Endothelial cell of umbilical vein (primary cell): ENCODE measurements around the gene RAB1B. TPM values are rescaled to one million over a fixed set of nuclear protein-coding genes. Genes with fewer than 3 reads are reported as not detected.

Source experiments
- BruUV-seq: library from RNA; stranded (reverse); fragments of 400-500 nt; replicated peaks from 2 replicates; lab custom pipeline; 2021; lab: Mats Ljungman, UMichigan
- CTCF ChIA-PET: fragments of 300-600, 350-600 bp; sonication (Branson Sonifier 250); formaldehyde crosslinking; loops from one replicate; lab custom pipeline; 2021; ENCODE audit warnings: antibody characterized with exemption, inconsistent platforms; lab: Charles Lee
- POLR2A ChIA-PET: fragments of 300-600, 350-600 bp; sonication (Branson Sonifier 250); formaldehyde crosslinking; loops from one replicate; lab custom pipeline; 2021; ENCODE audit warnings: antibody characterized with exemption, inconsistent platforms; lab: Charles Lee
- DNase-seq: peaks from one replicate; pipeline ENCODE4 v3.0.0-alpha.2; 2011; ENCODE audit warnings: low read depth, low spot score
- FAIRE-seq: peaks from 2 replicates; lab custom pipeline; 2011; peaks lifted over from hg19 to GRCh38; lab: Jason Lieb, UNC
- H2AFZ ChIP-seq: 2 replicates; pipeline ENCODE4 v1.6.0; 2012; ENCODE audit warnings: low read depth, low read length, control low read depth, inconsistent platforms
- H3K27ac ChIP-seq: 2 replicates; pipeline ENCODE4 v1.5.1; 2011; ENCODE audit warnings: low read depth, mild to moderate bottlenecking, control low read depth, low read length, moderate library complexity; ENCODE audit not compliant: insufficient read depth
- H3K27me3 ChIP-seq, 2 experiments: 2 replicates each; pipeline versions ENCODE4 v1.6.0 to v1.6.1; 2011; ENCODE audit warnings: low read length in 2 of 2, mixed read lengths in 1 of 2; ENCODE audit not compliant: control insufficient read depth in 2 of 2, insufficient read depth in 2 of 2
- H3K36me3 ChIP-seq, 2 experiments: 2 replicates in 1 of 2; 3 replicates in 1 of 2; pipeline ENCODE4 v1.5.1; 2011; ENCODE audit warnings: low read length in 2 of 2, mild to moderate bottlenecking in 1 of 2, moderate library complexity in 1 of 2; ENCODE audit not compliant: control insufficient read depth in 2 of 2, insufficient read depth in 2 of 2; ENCODE audit errors: extremely low read depth in 1 of 2
- H3K4me1 ChIP-seq: 3 replicates; pipeline ENCODE4 v1.5.1; 2011; ENCODE audit warnings: mild to moderate bottlenecking, low read length; ENCODE audit not compliant: control insufficient read depth, insufficient read depth; ENCODE audit errors: extremely low read depth
- H3K4me2 ChIP-seq: 2 replicates; pipeline ENCODE4 v1.6.1; 2011; ENCODE audit warnings: low read length, control low read depth, mixed read lengths; ENCODE audit not compliant: insufficient read depth
- H3K4me3 ChIP-seq, 3 experiments: fragments of 200-600 bp in 1 of 3; sonication (generic), shearing (Covaris generic) in 1 of 3; replicated peaks in 1 of 3; 2 replicates each; pipeline ENCODE4 v1.5.1; 2011 to 2016; ENCODE audit warnings: control low read depth in 3 of 3, low read length in 3 of 3, mild to moderate bottlenecking in 2 of 3, inconsistent platforms in 1 of 3, low read depth in 1 of 3, moderate library complexity in 1 of 3; ENCODE audit not compliant: insufficient read depth in 1 of 3
- H3K79me2 ChIP-seq: 2 replicates; pipeline ENCODE4 v1.6.0; 2012; ENCODE audit warnings: low read length, inconsistent platforms; ENCODE audit not compliant: control insufficient read depth, insufficient read depth
- H3K9ac ChIP-seq: replicated peaks from 2 replicates; pipeline ENCODE3; 2011; ENCODE audit warnings: low read length, control low read depth; ENCODE audit not compliant: insufficient read depth; ENCODE audit errors: extremely low read depth
- H3K9me1 ChIP-seq: replicated peaks from 3 replicates; pipeline ENCODE4 v1.6.0; 2011; ENCODE audit warnings: mild to moderate bottlenecking, low read length; ENCODE audit not compliant: control insufficient read depth, insufficient read depth; ENCODE audit errors: extremely low read depth
- H3K9me3 ChIP-seq: replicated peaks from 2 replicates; pipeline ENCODE4 v1.5.1; 2012; ENCODE audit warnings: low read length, inconsistent platforms; ENCODE audit not compliant: control insufficient read depth, insufficient read depth
- H4K20me1 ChIP-seq: replicated peaks from 2 replicates; pipeline ENCODE3; 2011; ENCODE audit warnings: mild to moderate bottlenecking, low read length; ENCODE audit not compliant: control insufficient read depth, insufficient read depth; ENCODE audit errors: extremely low read depth
- CTCF ChIP-seq, 2 donors: IDR thresholded peaks; 1 replicate in 1 of 2; 2 replicates in 1 of 2; pipeline ENCODE4 v1.5.1; 2011; ENCODE audit warnings: low read length in 2 of 2, mild to moderate bottlenecking in 2 of 2, moderate library complexity in 2 of 2, control low read depth in 1 of 2, inconsistent platforms in 1 of 2, low read depth in 1 of 2; ENCODE audit not compliant: insufficient read depth in 1 of 2; ENCODE audit errors: extremely low read depth in 1 of 2
- EZH2 ChIP-seq: IDR thresholded peaks from 2 replicates; pipeline ENCODE4 v1.6.1; 2012; ENCODE audit warnings: borderline replicate concordance, low read depth, mild to moderate bottlenecking, moderate library complexity, low read length, inconsistent platforms; ENCODE audit not compliant: severe bottlenecking
- FOS ChIP-seq: IDR thresholded peaks from 2 replicates; pipeline ENCODE4 v1.6.1; 2011; ENCODE audit warnings: mild to moderate bottlenecking, low read length, moderate library complexity, borderline replicate concordance; ENCODE audit not compliant: insufficient read depth
- GATA2 ChIP-seq: IDR thresholded peaks from 2 replicates; pipeline ENCODE4 v1.7.0; 2011; ENCODE audit warnings: low read depth, mild to moderate bottlenecking, moderate library complexity, mixed read lengths, low read length; ENCODE audit not compliant: insufficient read length, insufficient read depth
- JUN ChIP-seq: IDR thresholded peaks from 2 replicates; pipeline ENCODE4 v1.6.1; 2011; ENCODE audit warnings: borderline replicate concordance, low read depth; ENCODE audit not compliant: insufficient read length, insufficient read depth
- MAX ChIP-seq: IDR thresholded peaks from 2 replicates; pipeline ENCODE4 v1.6.1; 2011; ENCODE audit not compliant: insufficient read depth, insufficient read length
- MYC ChIP-seq: IDR thresholded peaks from one replicate; pipeline ENCODE4 v1.6.1; 2011; ENCODE audit warnings: mild to moderate bottlenecking, low read depth, low read length
- POLR2A ChIP-seq: IDR thresholded peaks from 2 replicates; pipeline ENCODE4 v1.6.1; 2012; ENCODE audit warnings: low read depth, mild to moderate bottlenecking, control low read depth, low read length
- POLR2AphosphoS5 ChIP-seq: IDR thresholded peaks from 2 replicates; pipeline ENCODE4 v1.6.1; 2012; ENCODE audit warnings: low read depth, mild to moderate bottlenecking, control low read depth, low read length, moderate library complexity; ENCODE audit not compliant: insufficient read depth
- dilution Hi-C: fragments of 300-500 bp; cut with MboI; formaldehyde crosslinking; loops from one replicate; pipeline ENCODE4 v1.15.0; 2019; ENCODE audit warnings: low sequenced_read_pairs; ENCODE audit not compliant: extremely low pct_ligation_motif_present
- intact Hi-C: fragments of 100-400 bp; cut with micrococcal nuclease; formaldehyde crosslinking; loops from one replicate; pipeline ENCODE4 v1.10.0; 2022
- polyA plus RNA-seq, 4 experiments: library from polyadenylated mRNA; depleted of rRNA in 3 of 4; stranded (reverse) in 3 of 4; unstranded in 1 of 4; fragments of >200 nt; gene quantifications; 2 replicates each; pipeline versions ENCODE4 v1.2.1 to v1.2.3, GENCODE V29; 2011 to 2012; ENCODE audit warnings: missing spikeins in 1 of 4
- total RNA-seq: library from RNA; stranded (reverse); gene quantifications from 2 replicates; pipeline ENCODE4 v1.2.3, GENCODE V29; 2021

RAB1B gene
- total and polyA plus RNA-seq, 2 donors (not counting 3 experiments of a cell fraction or from before 2014, with no cell fraction given), result 171 to 383 TPM

- intact Hi-C loops (no loop called here), dilution Hi-C loops (no loop called here)
- TF ChIP-seq POLR2A (no peak), JUN (no peak), MAX (no peak), POLR2AphosphoS5 (no peak)
- no peak overlapping the region for H3K4me2 ChIP-seq
- no peak for DNase-seq
- H4K20me1 ChIP-seq, result no peaks in the 10 kb centered on the region
- no peaks in the 10 kb centered on the region for H3K4me1 ChIP-seq
- no peaks in the 10 kb centered on the region for H3K9me3 ChIP-seq
- H3K9me1 ChIP-seq, result no peaks in the 10 kb centered on the region
- no peak overlapping the region for H3K9ac ChIP-seq
- no peaks in the 10 kb centered on the region for H3K36me3 ChIP-seq
- no peaks in the 10 kb centered on the region for H3K79me2 ChIP-seq
- CTCF ChIA-PET, result interaction anchor here (1.0 to 4.5 kb wide), 2 partner anchors 12 to 87 kb away, joined by 3 to 27 read pairs; no protein-coding TSS in a partner anchor
- no peak overlapping the region for H2AFZ ChIP-seq
- no peak overlapping the region for H3K27ac ChIP-seq
- H3K4me3 ChIP-seq, result no peak overlapping the region
- POLR2A ChIA-PET, result no interaction called here
- FAIRE-seq, result no peak
- peaks cover 0 to 2% of the 10 kb centered on the region in 2 experiments for H3K27me3 ChIP-seq
- BruUV-seq, result no TSS peak
Observed at GRCh38 chr11:66299186-66299585, 30.7 kb downstream of the RAB1B start.

- no peak overlapping the region for H3K9ac ChIP-seq
- FAIRE-seq (no peak), DNase-seq (no peak)
- no TSS peak for BruUV-seq
- dilution Hi-C loops, result no loop called here
- H3K9me3 ChIP-seq, result no peaks in the 10 kb centered on the region
- ChIA-PET CTCF (interaction anchor here (0.7 to 4.5 kb wide), 3 partner anchors 9 to 84 kb away, joined by 3 to 27 read pairs (median 5); no protein-coding TSS in a partner anchor), POLR2A (no interaction called here)
- H3K9me1 ChIP-seq, result no peaks in the 10 kb centered on the region
- H3K4me1 ChIP-seq, result no peaks in the 10 kb centered on the region
- no peak overlapping the region for H3K27ac ChIP-seq
- H4K20me1 ChIP-seq, result no peaks in the 10 kb centered on the region
- H3K4me2 ChIP-seq, result no peak overlapping the region
- no peak overlapping the region for H3K4me3 ChIP-seq
- intact Hi-C loops, result no loop called here
- H3K27me3 ChIP-seq, result no peaks in the 10 kb centered on the region
- no peak overlapping the region for H2AFZ ChIP-seq
- no peak for TF ChIP-seq JUN
- TF ChIP-seq POLR2A, result no peak
- TF ChIP-seq FOS, result no peak
- no peak for TF ChIP-seq EZH2
- TF ChIP-seq CTCF (IDR thresholded peaks at IDR 0.05; ENCODE audit: extremely low read depth in 1 of 2, insufficient read depth in 1 of 2, low read depth in 1 of 2, low read length in 2 of 2), result no peak
- TF ChIP-seq MYC, result no peak
- no peak for TF ChIP-seq POLR2AphosphoS5
- TF ChIP-seq MAX, result no peak
- no peak for TF ChIP-seq GATA2
- H3K79me2 ChIP-seq, result no peaks in the 10 kb centered on the region
- no peaks in the 10 kb centered on the region for H3K36me3 ChIP-seq
Observed at GRCh38 chr11:66302656-66303055, 34.2 kb downstream of the RAB1B start.
